HG03060 (cell line): ENCODE data around the gene TMEM150C.

Experiments
- ATAC-seq: cut with Tn5 transposase; IDR thresholded peaks from one replicate; pipeline ENCODE4 v1.9.1; 2021; ENCODE audit warnings: low read depth, moderate number of reproducible peaks; ENCODE audit not compliant: unreplicated experiment

The TMEM150C gene

GRCh38 chr4:82519776-82520175, 42.0 kb downstream of the TMEM150C start:
- no peak for ATAC-seq

GRCh38 chr4:82519072-82519471, 42.7 kb downstream of the TMEM150C start:
- ATAC-seq = no peak

GRCh38 chr4:82517043-82517442, 44.7 kb downstream of the TMEM150C start:
- no peak for ATAC-seq

DNA sequence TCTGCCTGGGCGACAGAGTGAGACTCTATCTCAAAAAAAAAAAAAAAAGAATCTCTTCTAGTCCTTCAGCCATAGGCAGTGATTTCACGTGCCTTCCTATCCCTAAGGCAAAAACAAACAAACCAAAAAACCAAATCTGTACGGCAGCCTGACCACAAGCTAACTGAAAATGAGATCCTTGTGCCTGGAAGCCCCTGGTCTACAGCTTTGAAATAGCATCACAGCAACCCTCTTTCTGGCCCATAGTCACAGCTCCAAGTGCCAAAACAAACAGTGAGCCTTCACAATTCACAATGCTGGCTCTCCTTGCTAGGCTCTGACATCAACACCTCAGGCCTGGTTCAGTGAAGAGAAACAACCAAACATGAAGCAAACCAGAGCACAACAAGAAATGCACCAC, 46.1 kb downstream of the TMEM150C start:
- no peak for ATAC-seq

GRCh38 chr4:82513382-82513781, 48.4 kb downstream of the TMEM150C start:
- no peak for ATAC-seq

DNA sequence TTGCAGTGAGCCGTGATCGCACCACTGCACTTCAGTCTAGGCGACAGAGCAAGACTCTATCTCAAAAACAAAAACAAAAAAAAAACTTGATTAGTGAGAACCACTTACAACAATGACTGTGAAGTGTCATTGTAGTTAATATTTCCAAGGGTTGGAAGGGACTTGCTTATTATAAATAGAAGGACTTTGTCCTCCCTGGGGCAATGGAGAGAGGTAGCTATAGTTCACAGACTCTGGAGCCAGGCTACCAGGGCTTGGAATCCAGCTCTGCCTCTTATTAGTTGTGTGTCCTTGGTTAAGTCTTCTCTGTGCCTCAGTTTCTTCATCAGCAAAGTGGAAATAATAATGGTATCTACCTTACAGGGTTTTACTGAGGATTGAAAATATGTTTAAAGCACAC, 51.6 kb downstream of the TMEM150C start:
- no peak for ATAC-seq

DNA sequence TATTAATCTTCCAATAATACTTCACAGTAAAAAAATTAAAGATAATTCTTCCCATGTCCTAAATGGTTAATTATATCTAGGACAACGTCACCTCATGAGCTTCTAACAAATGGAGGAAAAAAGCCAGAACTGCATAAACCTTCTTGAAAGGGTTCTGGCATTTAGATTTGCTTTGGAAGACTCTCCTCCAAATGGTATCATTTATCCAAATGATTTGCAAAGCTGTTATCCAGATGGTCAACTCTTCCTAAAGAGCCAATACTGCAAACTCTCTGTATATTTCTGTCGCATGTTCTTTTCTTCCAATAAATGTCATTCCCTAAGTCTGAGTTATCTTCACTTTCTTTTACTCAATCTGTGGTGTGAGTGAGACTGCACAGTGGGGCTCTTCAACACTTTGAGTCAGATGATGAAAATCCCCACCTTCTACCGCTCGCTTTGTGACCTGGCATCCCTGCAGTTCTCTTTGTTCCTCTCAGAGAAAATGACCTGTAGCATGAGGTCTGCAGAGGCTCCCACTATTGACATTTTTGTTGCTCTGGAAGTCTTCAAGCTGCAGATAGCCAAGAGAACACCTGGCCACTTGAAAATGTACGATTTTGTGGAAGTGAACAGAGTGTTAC, 52.9 kb downstream of the TMEM150C start:
- no peak for ATAC-seq

- ATAC-seq = no peak
These were observed 53.8 kb downstream of the TMEM150C start for GRCh38 chr4:82508011-82508410.

DNA sequence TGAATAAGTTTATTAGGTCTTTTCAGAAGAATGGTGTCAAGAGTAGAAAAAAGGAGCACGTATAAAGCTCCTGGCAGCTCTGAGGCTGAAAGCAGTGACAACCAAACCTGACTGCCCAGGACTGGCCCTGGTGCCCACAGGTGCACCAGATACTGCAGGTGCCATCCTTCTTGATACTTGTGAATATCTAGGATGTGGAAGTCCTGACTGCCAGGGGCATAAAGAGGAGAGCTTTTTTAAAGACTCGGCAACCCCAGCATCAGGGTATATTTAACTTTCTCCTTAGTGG, 60.7 kb downstream of the TMEM150C start:
- ATAC-seq = no peak

DNA sequence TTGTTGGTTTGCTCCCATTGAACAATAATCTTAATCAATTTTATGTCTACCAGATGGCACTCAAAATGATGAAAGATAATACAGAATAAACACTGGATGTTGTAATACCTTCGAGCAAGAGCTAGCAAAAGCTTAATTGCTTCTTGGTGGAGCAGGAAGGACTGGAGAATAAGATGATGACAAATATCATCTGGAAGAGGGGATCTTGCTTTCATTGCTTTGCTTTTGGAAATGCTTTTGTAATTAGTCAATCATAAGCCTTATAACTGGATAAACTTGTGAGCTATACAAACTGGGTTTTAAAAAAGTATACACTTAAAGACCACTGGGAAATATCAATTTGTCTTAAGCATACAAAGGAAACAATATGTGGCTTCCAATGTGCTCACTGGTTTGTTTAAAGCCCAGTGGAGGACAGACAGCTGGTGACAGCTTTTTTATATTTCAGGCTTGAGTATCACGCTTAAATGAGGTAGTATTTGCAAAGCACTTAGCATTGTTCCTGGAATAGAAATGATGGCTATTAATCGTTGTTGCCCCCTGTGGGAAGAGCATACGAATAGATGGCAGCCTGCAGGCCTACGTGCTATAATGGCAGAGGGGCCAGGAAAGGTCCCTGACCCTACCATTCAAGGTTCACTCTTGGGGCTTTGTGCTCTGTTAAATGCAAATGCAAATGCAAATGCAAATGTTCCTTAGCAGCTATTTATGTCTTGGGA, 61.2 kb downstream of the TMEM150C start:
- no peak for ATAC-seq

DNA sequence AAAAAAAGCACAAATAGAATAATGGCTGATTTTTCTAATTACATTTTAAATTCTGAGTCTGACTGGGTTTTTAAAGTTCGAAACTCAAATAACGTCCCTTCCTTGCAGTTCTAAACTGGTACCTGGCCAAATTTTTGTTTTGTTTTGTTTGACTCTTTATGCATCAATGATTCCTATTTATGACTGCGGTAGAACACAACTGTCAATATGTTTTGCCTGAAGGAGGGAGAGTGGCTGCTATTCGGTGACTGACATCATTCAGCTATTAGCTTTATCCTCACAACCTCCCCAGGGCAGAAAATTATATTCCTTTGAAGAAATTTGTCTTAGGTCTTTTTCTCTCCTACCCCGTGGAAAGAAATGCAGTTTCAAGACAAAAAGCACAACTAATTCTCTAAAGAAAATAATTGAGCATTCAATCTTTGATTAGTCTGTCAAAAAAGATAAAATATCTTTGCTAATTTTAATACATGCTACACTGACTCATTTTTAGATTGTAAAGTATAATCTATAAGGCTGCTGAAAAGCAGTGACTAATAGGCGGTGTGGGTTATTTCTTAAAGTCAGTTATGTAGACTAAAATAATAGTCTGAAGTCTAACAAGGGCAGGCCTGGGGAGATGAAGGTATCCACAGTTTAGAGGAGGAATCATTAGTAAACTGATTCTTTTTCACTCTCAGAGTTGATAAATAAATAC, 61.9 kb downstream of the TMEM150C start:
- ATAC-seq = no peak

DNA sequence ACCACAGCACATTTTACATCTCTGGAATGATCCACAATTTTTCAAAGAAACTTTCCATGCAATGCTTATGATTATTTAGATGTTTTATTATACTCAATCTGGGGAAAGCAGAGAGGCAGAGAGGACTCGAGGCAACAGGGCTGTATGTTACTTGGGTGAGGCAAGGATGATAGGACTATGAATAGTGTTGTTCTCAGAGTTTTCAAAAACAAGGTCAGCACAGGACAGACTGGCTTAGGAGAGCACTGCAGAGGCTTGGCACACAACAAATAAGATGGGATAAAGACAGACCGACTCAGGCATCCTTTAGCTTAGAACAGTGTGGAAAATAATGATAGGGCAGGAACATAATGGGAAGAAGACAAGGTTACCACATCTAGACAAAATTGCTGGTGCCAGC, 65.4 kb downstream of the TMEM150C start:
- ATAC-seq = no peak

GRCh38 chr4:82495666-82496065, 66.1 kb downstream of the TMEM150C start:
- ATAC-seq = no peak

GRCh38 chr4:82493721-82494425, 67.9 kb downstream of the TMEM150C start:
- no peak for ATAC-seq

DNA sequence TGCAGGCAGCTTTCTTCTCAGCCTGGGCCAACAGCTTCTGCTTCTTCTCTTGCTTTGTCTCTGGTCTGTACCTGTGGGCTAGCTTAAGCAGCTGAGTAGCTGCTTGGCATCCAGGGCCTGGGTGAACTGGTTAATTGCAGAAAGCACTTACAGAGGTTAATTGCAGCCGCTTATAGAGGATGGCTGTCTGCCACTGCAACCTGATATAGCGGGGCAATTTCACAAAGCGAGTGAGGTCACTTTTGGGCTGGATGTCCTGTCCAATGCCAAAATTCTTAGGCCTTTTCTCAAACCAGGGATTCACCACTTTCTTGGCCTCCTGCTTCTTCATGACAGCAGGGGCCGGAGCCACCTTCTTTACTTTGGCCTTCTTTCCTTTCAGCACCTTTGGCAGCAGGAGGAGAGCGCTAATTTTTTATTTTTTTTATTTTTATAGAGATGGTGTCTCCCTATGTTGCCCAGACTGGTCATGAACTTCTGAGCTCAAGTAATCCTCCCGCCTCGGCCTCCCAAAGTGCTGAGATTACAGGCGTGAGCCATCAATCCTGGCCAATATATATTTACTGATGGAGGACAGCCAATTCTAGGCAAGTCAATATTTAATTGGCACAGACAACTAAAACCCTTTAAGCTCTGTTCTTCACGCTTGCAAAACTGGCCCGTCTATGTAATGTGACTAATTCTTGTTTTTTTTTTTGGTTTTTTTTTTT, 70.4 kb downstream of the TMEM150C start:
- no peak for ATAC-seq

DNA sequence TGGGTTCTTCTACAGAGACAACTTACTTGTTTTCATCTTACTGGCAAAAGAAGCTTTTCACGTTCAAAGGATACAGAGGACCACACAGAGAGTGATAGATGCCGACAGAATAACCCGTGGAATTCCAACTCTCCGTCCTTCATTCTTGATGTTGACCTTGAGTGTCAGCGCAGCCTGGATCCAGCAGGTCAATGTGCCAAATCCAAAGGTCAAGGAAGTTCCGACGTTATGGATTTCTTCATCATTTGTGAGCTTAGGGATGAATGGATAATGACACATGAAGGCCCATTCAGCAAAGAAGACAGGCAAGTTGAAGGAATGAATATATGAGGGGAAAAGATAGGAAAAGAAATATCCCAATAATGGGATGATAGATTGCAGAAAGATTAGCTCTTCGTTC, 71.8 kb downstream of the TMEM150C start:
- no peak for ATAC-seq

GRCh38 chr4:82489076-82489475, 72.7 kb downstream of the TMEM150C start:
- no peak for ATAC-seq

DNA sequence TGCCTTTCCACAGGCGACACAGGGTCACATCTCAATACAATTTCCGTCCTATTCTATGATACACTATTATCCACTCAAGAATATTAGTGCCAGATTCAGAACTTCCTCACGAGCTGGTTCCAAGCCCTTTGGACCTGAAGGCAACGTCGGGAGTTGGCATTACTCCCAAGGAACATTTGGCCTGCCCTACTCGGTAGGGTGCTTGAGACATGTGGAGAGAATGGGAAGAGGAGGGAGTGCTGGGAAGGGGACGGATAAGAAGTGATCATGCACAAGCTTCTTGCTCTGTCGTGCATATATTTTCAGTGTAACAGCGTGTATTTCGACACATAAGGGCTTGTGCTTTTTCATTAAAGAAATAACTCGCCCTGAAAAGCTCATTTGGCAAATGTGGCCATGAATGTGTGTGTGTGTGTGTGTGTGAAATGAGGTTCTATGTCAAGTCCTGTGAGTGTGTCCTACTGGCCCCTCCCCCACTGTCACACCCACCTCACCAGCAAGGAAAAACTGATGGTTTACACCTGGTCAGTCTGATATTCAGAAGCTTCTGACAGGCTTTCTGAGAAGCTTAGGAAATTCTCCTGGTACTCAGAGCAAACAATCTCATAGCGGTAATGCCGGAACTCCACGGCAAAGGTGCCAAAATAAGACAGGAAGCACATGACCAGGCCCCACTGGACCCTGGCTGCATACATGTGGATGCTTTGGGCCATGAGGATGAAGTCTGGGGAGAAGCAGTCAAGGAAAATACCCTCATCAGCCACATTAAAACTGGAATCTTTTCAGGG, 76.6 kb downstream of the TMEM150C start:
- no peak for ATAC-seq

- no peak for ATAC-seq
These were observed 79.4 kb downstream of the TMEM150C start for GRCh38 chr4:82482387-82482786.

- no peak for ATAC-seq
These were observed 80.3 kb downstream of the TMEM150C start for GRCh38 chr4:82481506-82481840.
